GM10248 (cell line): ENCODE measurements around the gene NMT1.

ENCODE experiments used
- CTCF ChIA-PET: fragments of 300-600 bp; sonication (Branson Sonifier 250); formaldehyde crosslinking; extraction: SDS; loops from one replicate; lab custom pipeline; 2021; ENCODE audit warnings: antibody characterized with exemption; lab: Yijun Ruan, JAX
- POLR2A ChIA-PET: fragments of 350-650 bp; sonication (Branson Sonifier 250); formaldehyde crosslinking; extraction: SDS; loops from one replicate; lab custom pipeline; 2020; ENCODE audit warnings: antibody characterized with exemption; lab: Yijun Ruan, JAX
- DNase-seq: peaks from one replicate; pipeline ENCODE4 v3.0.0; 2012; ENCODE audit errors: extremely low spot score
- TF ChIP-seq, protein P1 (sequence below): IDR thresholded peaks from 2 replicates; pipeline ENCODE4 v1.5.1; 2012; ENCODE audit warnings: mild to moderate bottlenecking, low read depth; ENCODE audit errors: extremely low read depth, missing control alignments, control extremely low read depth

Gene NMT1

GRCh38 chr17:45135978-45136791, 75.1 kb downstream of the NMT1 start:
- CTCF ChIA-PET, result interaction anchor here (0.6 to 13.5 kb wide), 114 partner anchors 8 to 716 kb away, joined by 3 to 316 read pairs (median 5); partner anchors contain the start of genes EFTUD2, GFAP, HEXIM1 and HEXIM2
- TF ChIP-seq, protein P1, sequence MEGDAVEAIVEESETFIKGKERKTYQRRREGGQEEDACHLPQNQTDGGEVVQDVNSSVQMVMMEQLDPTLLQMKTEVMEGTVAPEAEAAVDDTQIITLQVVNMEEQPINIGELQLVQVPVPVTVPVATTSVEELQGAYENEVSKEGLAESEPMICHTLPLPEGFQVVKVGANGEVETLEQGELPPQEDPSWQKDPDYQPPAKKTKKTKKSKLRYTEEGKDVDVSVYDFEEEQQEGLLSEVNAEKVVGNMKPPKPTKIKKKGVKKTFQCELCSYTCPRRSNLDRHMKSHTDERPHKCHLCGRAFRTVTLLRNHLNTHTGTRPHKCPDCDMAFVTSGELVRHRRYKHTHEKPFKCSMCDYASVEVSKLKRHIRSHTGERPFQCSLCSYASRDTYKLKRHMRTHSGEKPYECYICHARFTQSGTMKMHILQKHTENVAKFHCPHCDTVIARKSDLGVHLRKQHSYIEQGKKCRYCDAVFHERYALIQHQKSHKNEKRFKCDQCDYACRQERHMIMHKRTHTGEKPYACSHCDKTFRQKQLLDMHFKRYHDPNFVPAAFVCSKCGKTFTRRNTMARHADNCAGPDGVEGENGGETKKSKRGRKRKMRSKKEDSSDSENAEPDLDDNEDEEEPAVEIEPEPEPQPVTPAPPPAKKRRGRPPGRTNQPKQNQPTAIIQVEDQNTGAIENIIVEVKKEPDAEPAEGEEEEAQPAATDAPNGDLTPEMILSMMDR, result no peak
- POLR2A ChIA-PET, result interaction anchor here (0.7 to 1.9 kb wide), 5 partner anchors 8 to 26 kb away, joined by 3 to 48 read pairs (median 4); partner anchors contain the start of genes HEXIM1 and HEXIM2
- no peak for DNase-seq

- TF ChIP-seq, protein P1, result no peak
- DNase-seq, result no peak
- ChIA-PET POLR2A (interaction anchor here (1.3 kb wide), 1 partner anchor 12 kb away, joined by 13 read pairs; the partner anchor contains the start of gene HEXIM1), CTCF (interaction anchor here (0.8 to 13.5 kb wide), 8 partner anchors 10 to 99 kb away, joined by 3 to 316 read pairs (median 21); partner anchors contain the start of gene HEXIM1)
These were observed 75.9 kb downstream of the NMT1 start for GRCh38 chr17:45136846-45137560.

DNA sequence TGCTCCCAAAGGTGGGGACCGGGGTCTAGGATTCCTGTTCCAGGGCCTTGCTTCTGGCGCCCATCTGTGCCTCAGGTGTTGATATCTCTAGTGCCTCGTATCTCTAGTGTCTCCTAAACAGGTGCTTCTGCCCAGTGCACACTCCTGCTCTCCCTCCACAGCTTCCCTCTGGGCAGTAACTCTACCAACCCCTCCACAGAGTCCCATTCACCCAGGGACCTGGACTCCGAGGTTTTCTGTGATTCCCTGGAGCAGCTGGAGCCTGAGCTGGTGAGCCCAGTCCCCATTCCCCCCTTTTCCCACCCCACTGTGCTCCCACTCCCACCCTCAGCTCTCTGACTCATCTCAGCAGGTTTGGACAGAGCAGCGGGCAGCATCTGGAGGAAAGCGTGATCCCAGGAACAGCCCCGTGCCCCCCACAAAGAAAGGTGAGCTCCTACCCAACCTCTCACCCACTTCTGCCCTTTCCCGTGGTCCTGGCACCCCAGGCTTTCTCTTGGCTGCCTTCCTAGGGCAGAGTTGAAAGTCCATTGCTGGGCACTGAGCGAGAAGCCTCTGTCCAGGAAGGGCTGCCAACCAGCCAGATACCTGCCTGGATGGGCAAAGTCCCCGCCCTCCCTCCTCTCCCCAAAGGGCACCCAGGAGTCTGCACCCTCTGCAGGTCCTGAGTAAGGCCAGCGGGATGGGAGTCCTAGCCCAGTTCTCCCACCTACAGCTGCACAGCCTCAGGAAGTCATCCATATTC, 76.6 kb downstream of the NMT1 start:
- TF ChIP-seq, protein P1, result no peak
- DNase-seq, result no peak
- ChIA-PET POLR2A (interaction anchor here (1.3 kb wide), 1 partner anchor 11 kb away, joined by 13 read pairs; the partner anchor contains the start of gene HEXIM1), CTCF (interaction anchor here (6.9 to 13.5 kb wide), 2 partner anchors 13 to 58 kb away, joined by 190 to 316 read pairs; partner anchors contain the start of gene HEXIM1)

DNA sequence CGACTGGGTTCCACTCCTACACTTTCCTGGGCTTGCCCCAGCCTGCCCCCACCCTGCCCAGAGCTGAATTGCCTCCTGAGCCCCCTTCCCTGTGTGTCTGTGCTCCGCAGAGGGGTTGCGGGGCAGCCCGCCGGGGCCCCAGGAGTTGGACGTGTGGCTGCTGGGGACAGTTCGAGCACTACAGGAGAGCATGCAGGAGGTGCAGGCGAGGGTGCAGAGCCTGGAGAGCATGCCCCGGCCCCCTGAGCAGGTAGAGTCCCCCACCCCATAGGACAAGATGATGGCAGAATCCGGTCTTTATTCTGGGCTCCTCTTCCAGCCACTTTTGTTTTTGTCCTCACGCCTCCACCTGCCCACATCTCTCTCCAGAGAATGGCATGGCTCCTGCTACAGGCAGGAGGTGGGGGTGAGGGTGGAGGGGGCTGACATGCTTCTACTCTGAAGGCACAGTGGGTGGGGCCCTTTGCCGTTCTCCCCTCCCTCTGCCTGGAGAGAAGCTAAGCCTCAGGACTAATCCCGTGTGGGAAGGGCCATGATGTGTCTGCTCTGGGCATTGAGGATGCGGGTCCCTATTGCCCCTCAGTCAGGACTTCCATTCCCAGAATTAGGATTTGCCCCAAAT, 77.9 kb downstream of the NMT1 start:
- POLR2A ChIA-PET, result interaction anchor here (1.6 kb wide), 1 partner anchor 10 kb away, joined by 27 read pairs; the partner anchor contains the start of gene HEXIM1
- TF ChIP-seq, protein P1, result no peak
- CTCF ChIA-PET, result interaction anchor here (0.9 to 13.5 kb wide), 3 partner anchors 10 to 360 kb away, joined by 3 to 316 read pairs (median 6); partner anchors contain the start of gene HEXIM1
- no peak for DNase-seq

GRCh38 chr17:45139533-45139920, 78.4 kb downstream of the NMT1 start:
- ChIA-PET POLR2A (interaction anchor here (1.6 kb wide), 1 partner anchor 10 kb away, joined by 27 read pairs; the partner anchor contains the start of gene HEXIM1), CTCF (interaction anchor here (0.9 to 13.5 kb wide), 3 partner anchors 10 to 360 kb away, joined by 3 to 316 read pairs (median 6); partner anchors contain the start of gene HEXIM1)
- DNase-seq, result no peak
- TF ChIP-seq, protein P1, result no peak
